ENCODE results near the gene SPOCD1.

Gene SPOCD1

GRCh38 chr1:31755197-31755611, 60.6 kb downstream of the SPOCD1 start:
- peak in 2 of 14 donors; percentile 14 to 24 for DNase-seq

- peak in 3 of 14 donors; percentile 47 to 71 (median 58) for DNase-seq
These were observed 61.4 kb downstream of the SPOCD1 start for GRCh38 chr1:31754397-31754796.

GRCh38 chr1:31753707-31754349, 62.0 kb downstream of the SPOCD1 start:
- peak in 13 of 14 donors; percentile 34 to 91 (median 84) for DNase-seq

GRCh38 chr1:31752952-31753475, 62.8 kb downstream of the SPOCD1 start:
- peak in 9 of 14 donors; percentile 4 to 51 (median 33) for DNase-seq

- no peak for DNase-seq
These were observed 63.6 kb downstream of the SPOCD1 start for GRCh38 chr1:31752258-31752657.

GRCh38 chr1:31751822-31752241, 64.0 kb downstream of the SPOCD1 start:
- no peak for DNase-seq

GRCh38 chr1:31750858-31751510, 64.8 kb downstream of the SPOCD1 start:
- peak in 1 of 14 donors; percentile 39 for DNase-seq

GRCh38 chr1:31749785-31750735, 65.8 kb downstream of the SPOCD1 start:
- DNase-seq: no peak

- no peak for DNase-seq
These were observed 67.5 kb downstream of the SPOCD1 start for GRCh38 chr1:31748365-31748764.

GRCh38 chr1:31747304-31747703, 68.5 kb downstream of the SPOCD1 start:
- DNase-seq: no peak

- DNase-seq: peak in 1 of 14 donors; percentile 32
These were observed 69.1 kb downstream of the SPOCD1 start for GRCh38 chr1:31746687-31747086.

- peak in 1 of 14 donors; percentile 32 for DNase-seq
These were observed 69.7 kb downstream of the SPOCD1 start for GRCh38 chr1:31745946-31746670.

GRCh38 chr1:31745096-31745945, 70.5 kb downstream of the SPOCD1 start:
- peak in 11 of 14 donors; percentile 7 to 50 (median 25) for DNase-seq

- DNase-seq: no peak
These were observed 71.5 kb downstream of the SPOCD1 start for GRCh38 chr1:31744165-31744888.

- DNase-seq: no peak
These were observed 73.2 kb downstream of the SPOCD1 start for GRCh38 chr1:31742462-31743212.

Measured in C1 segment of cervical spinal cord (tissue), 14 donors.